GM18499 (cell line): Measurements from ENCODE around the gene WNK1.
"Not testable (repeated sequence)": the region's sequence is repeated elsewhere in the genome, so short reads cannot be mapped to it uniquely, and the experiment has no call there.

Source experiments
- ATAC-seq: cut with Tn5 transposase; IDR thresholded peaks from one replicate; pipeline ENCODE4 v1.9.1; 2021; ENCODE audit warnings: moderate number of reproducible peaks; ENCODE audit not compliant: insufficient read depth, unreplicated experiment

Gene WNK1

DNA sequence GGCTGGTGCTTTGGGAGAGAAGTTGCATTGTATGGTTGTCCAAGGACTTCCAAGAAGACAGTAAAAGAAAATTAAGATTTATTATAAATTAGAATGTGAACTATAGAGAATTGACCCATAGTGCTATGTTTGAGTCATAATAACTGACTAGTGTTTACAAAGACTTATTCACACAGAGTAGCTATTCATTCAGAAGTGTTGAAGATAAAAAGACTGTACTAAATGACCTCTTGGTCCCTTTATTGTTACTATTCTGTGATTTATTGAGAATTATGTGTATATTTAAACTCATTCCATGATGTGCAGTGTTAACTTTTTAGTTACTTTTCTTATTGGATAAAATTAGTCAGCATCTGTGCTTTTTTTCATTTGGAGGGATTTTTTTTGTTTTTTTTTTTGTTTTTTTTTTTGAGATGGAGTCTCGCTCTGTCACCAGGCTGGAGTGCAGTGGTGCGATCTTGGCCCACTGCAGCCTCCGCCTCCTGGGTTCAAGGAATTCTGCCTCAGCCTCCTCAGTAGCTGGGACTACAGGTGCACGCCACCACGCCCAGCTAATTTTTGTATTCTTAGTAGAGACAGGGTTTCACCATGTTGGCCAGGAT lies 24.5 kb downstream of the WNK1 start:
- ATAC-seq: not testable (repeated sequence)

- ATAC-seq: no peak
Observed at GRCh38 chr12:777550-778047, 25.2 kb downstream of the WNK1 start.

DNA sequence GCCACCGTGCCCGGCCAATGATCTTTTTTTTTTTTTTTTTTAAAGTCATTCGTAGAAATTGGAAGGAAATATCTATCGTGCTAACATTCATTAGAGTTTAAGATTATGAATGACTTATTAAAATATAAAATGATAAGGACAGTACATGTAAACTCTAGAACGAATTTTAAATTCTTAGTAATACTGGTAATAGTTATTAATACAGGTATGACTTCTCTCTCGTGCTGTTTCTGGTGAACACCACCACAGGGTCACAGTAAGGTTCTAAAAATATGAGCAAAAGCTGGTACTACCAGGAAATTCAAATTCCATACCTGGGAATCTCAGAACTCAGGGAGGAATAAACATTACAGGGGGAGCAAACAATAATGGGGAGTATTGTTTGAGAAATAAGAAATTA lies 26.2 kb downstream of the WNK1 start:
- ATAC-seq: no peak

DNA sequence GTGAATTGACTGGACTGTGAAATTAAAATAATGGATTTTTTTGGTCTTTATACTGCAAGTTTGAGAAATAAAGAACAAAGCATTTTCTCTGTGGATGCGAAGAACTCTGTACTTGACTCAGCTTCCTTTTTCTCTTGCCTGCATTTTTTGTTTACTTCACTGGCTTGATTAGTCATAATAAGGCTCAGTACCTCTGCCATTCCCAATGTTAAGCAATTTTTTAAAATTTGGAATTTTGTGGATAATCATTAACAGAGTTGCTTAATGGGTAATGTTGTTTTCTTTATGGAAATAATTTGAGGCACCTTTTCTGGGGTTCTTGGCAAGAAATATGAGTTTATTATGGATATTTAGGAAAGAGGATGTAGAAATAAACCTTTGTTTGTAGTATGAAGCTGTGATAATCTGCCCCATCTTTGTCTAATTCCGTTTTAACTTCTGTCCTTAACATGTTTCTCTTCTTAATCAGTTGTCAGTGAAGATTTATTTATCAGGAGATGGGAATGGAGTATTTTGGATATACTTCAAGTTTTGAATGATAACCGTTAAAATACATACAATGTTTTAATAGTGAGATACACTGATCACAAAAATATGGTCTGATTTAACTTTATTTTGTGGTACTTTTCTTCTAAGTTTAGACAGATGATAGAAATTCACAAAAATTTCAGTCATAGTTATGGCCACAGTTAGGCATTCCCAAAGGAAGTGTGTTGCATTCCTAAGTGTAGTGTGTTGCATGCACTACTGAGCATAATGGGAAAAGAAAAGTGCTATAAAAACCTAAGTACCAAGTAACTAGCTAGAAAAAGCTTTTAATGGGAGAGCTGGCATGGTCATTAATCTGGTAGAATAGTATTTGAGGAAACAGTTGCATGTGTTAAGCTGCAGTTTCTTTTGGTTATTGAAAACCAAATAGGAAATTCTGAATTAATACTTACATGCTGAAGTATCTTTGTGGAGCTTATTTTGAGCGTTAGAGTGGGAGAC lies 27.7 kb downstream of the WNK1 start:
- ATAC-seq: no peak

DNA sequence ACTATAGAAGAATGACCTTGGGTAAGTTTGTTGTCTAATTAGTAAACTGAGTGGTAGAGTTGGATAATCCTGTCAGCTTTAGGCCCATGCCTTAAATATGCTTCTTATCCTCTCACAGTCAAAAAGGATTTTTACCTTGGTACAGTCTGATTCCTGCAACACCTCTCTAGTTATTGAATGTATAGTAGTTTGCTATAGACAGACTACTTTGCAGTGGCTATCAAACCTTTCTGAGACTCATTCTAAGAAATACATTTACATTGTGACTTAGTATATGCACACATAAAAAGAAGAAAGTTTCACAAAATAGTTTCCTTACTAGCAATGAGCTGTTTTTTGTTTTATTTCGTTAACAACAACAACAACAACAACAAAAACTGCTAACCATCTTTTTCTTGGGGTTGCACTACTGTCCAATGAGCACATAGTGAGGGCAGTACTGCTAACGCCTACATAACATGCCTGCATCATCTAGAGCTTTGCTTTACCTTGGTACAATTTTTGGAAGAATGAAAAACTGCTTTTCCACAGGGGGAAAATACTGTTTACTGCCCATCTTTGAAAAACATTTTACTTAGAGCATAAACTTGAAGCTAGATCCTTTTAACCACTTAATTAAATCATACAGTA lies 28.5 kb downstream of the WNK1 start:
- ATAC-seq: no peak

DNA sequence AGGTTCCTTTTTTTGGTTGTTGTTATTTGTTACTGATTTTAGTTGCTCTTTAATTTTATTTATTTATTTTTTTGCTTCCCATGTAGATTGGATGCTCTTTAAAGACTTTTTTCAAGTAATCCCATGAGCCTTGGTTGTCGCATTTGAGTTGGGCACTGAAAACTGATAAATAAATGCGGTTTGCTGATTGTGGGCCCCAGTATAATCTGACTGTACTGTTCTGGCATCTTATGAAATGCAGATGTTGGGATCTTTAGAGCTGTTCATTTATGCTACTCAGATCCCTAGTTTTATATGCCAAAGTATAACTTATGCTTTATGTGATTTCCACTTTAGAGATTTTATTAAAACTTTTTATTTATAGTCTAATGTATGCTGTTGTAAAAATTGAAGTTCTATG lies 33.3 kb downstream of the WNK1 start:
- ATAC-seq: no peak

GRCh38 chr12:788288-788687 lies 35.9 kb downstream of the WNK1 start:
- ATAC-seq: no peak

DNA sequence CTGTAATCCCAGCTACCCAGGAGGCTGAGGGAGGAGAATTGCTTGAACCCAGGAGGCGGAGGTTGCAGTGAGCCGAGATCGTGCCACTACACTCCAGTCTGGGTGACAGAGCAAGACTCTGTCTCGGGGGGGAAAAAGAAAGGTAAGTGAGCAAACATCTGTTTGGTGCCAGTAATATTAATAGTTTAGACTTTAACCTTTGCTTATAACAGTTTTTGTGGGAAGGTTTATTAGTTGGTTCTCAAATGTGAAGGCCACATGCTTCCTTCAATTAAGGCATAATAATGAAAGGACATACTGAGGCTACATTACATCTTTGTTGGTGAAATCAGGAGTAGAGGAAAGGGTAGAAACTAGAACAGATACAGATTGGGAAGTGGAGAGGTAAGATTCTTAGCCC lies 36.4 kb downstream of the WNK1 start:
- not testable (repeated sequence) for ATAC-seq

- no peak for ATAC-seq
Observed at GRCh38 chr12:789852-790563, 37.6 kb downstream of the WNK1 start.

DNA sequence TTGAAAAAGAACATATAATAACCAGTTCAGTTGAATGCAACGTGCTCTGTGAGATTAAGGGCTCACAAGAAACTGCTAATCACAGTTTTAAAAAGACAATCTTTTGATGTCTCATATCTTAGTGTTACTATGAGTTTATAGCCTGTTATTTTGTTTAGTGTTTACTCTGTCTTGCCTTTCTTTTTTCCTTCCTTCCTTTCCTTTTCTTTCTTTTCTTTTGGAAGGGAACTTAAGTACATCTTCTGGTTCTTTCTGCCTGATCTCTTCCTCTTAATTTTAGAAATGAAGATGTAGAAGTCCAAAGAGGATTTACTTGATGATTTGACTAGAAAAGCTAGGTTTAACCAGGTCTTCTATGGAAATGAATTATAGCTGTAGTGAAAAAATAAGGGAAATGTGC lies 38.2 kb downstream of the WNK1 start:
- no peak for ATAC-seq

DNA sequence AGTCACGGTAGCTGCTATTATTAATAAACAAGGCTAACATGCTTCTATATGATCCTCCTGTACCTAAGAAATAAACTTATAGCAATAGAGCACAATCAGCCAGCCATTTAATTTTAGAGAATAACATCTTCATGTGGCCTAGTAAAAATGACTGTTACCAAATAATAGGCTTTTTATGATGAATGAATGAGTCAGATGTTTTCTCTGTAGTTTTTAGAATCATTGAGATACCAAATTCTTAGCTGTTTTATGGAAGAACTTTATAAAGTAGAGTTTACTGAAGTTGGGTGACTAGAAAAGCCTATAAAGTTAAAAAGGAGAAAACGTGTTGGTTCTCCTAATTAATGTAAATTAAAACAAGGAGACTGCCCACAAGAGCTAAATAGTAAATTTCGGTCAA lies 40.7 kb downstream of the WNK1 start:
- no peak for ATAC-seq

DNA sequence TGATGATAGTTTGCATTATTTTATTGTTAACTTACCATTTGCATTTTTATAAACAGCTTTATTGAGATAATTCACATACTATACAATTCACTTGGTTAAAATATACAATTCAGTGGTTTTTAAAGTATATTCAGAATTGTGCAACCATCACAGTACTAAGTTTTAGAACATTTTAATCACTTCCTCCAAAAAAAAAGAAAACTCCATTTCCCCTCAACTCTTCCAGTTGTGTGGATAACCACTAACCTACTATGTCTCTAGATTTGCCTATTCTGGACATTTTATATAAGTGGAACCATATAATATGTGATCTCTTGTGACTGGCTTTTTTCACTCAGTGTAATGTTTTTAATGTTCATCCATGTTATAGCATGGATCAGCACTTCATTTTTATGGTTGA lies 41.3 kb downstream of the WNK1 start:
- ATAC-seq: no peak

- ATAC-seq: no peak
Observed at GRCh38 chr12:795305-795704, 42.9 kb downstream of the WNK1 start.

GRCh38 chr12:800401-800800 lies 48.0 kb downstream of the WNK1 start:
- no peak for ATAC-seq

- no peak for ATAC-seq
Observed at GRCh38 chr12:802242-803120, 50.1 kb downstream of the WNK1 start.

GRCh38 chr12:805022-805632 lies 52.7 kb downstream of the WNK1 start:
- ATAC-seq: no peak

DNA sequence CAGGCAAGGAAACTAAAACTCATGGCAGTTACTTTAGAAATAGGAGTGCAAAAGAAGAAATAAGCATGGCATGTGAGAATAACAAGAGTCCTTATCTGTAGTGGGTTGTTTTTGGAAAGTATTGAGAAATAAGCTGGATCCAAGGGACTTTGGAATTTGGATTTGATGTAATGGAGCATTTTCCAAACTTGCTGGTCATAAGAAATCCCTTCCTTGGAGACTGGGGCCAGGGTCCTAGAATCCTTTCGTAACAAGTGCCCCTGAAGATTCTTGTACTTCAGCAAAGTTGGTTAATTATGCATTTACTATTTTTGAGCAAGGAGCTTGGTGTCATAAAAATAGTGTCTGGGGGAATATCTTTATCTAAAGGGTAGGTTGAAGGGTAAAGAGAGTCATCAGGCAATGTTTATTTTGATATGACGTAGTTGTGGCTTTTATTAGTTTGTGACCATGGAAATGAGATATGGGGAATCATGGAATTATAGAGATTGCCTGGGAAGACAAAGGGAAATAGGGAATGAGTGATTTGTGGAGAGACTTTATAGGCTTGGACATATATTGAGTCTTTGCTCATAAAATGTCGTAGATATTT lies 53.9 kb downstream of the WNK1 start:
- no peak for ATAC-seq

GRCh38 chr12:807041-807735 lies 54.8 kb downstream of the WNK1 start:
- ATAC-seq: no peak
